ENCODE results near the gene IL2RG.
A peak's percentile ranks its signal among the peaks of the same experiment; 100 is the strongest.

IL2RG gene

DNA sequence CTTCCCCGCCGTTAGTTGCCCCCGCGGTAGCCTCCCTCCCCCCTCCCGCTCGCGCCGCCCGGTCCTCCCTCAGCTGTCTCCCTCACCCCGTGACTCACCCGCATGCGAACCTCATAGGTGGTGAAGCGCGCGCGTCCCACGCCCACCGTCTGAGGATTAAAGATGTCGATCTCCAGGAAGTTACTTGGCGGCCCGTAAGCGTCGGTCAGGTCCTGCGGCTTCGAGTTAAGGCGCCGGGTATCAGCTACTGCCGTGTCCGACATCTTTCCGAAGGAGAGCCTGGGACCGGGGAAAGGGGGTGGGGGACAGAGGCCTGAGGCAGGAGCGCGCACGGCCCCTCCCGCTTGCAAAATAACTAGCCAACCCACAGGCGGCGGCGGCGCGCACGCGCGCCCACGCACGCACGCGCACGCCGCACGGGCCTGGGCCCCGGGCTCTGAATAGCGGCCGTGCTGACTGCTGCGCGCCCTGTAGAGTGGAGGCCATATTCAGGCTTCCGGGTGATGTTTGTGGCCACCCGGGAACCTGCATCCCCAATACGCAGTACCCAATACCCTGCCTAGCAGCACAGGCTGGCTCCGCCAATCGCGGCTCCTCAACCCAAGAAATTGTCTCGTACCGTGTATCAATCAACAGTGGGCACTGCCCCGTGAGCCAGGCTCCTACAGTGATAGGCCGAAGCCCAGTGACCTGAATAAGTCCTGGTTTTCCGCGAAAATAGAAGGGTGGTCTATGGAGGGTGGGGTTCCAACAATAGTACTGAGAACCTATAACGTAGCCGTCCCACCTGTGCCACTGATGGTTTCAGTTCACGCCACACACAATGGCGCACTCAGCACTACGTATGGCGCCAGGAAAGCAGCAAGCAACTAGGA is 43.1 kb downstream of the IL2RG start, which contains the start of gene SNX12:
Gene SNX12 (minus strand): TSS at position 291 of the 875 bp plus-strand sequence. CDS start 28 bp downstream, at position 263.
- peak; percentile 91 to 94 for DNase-seq

DNA sequence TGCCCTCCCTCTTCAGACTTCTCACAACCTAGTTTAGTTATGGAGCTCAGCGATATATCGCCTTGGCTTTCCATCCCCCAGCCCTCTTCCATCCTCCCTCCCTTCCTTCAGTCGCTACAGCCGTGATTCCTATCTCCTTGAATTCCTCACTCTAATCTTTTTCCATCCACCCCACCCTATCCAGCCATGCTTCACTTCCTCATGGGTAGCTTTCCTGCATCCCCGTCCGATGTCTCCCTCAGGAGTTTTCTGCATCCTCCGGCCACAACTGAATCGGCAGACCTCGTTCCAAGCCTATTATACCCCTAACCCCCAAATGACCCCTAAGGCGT is 43.7 kb downstream of the IL2RG start:
- DNase-seq = no peak

DNA sequence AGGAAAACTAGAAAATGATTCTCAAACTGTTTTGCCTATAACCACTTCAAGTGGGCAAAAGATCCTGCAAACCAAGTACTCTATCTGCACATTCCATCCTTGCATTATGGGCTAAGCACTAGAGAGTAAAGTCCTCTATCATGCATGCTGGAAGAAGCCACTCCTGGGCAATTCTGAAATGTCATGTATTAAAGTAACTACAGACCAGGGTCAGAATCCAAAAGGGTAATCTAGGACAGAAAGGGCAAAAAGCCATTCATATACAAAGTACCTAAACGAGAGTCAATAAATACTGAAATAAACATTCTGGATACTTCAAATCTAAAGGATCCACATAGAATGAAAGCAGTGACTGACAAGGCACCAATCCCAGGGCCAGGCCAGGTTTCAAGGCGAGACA is 44.3 kb downstream of the IL2RG start:
- DNase-seq = no peak

DNA sequence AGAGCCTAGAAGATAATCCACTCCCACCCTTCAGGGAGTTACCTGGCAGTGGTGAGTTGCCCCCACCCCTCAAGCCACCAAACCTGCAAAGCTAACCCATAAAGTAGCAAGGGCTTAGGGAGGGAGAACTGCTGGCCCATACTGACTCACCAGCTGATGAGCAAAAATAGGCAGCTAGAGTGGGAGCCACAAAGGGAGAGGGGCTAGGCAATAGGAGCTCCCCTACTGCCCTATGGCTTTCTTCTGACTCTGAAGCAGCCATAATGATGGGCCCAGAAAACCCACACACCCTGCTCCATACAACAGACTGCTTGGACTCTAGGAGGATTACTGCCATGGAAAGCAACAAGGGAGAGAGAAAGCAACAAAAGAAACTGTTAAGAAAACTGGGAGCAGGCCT is 51.2 kb downstream of the IL2RG start:
- no peak for DNase-seq

DNA sequence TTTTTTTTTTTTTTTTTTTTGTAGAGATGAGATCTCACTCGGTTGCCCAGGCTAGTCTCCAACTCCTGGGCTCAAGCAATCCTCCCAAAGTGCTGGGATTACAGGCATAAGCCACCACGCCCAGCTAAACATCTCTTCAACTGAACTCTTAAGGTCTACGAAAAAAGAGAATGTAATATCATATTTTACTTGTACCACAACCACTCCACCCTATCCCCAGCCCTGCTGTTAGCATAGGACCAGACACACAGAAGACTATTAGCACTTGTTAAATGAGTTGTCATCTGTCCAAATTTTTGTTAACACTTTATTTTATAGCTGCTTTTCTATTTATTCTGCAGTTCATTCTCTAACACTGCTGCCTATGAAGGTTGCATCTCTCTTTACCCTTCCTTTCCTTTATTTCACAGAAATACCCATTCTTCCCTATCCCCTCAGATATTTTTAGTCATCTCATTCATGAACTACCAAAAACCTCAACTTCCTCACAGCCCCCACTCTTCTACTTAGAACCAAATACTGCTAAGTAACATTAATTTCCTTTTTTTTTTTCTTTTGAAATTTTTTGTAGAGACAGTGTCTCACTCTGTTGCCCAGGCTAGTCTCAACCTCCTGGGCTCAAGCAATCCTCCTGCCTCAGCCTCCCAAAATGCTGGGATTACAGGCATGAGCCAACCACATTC is 53.4 kb downstream of the IL2RG start:
- peak; percentile 50 to 73 for DNase-seq
